Measurements from ENCODE around the gene SLC2A9. TPM values are rescaled to one million over a fixed set of nuclear protein-coding genes. Genes with fewer than 3 reads are reported as not detected.

SLC2A9 gene
- total RNA-seq, 2 experiments from 2014 or later = 0.55 to 0.83 TPM

DNA sequence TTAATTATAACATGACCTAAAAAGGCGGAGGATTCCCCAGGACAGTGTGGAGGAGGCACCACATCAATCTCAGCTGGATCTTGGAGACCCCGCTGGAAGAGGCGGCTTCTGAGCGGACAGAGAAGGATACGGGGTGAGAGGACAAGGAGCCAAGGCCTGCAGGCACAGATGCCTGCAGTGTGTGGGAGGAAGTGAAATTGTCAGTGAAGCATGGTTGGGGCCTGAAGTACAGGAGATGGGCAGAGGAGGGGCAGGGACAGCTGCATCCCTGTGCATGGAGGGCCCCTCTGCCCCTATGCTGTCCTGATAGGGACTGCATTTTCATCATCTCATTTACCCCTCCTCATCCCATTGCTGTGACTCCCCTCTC lies 1.7 kb upstream of the SLC2A9 start:
- H3K4me1 Mint-ChIP-seq = peaks cover 13% of the 10 kb centered on the region
- no peak for DNase-seq
- H3K9me3 Mint-ChIP-seq = no peaks in the 10 kb centered on the region
- H3K36me3 Mint-ChIP-seq (ENCODE audit: low read depth) = no peaks in the 10 kb centered on the region
- CTCF ChIA-PET = interaction anchor here (3.5 kb wide), 1 partner anchor 8 kb away, joined by 14 read pairs; no protein-coding TSS in a partner anchor
- POLR2A ChIA-PET = no interaction called here
- no peak overlapping the region for H3K4me3 Mint-ChIP-seq
- H3K27ac Mint-ChIP-seq = no peak overlapping the region
- H3K27me3 Mint-ChIP-seq = peaks cover 10% of the 10 kb centered on the region

DNA sequence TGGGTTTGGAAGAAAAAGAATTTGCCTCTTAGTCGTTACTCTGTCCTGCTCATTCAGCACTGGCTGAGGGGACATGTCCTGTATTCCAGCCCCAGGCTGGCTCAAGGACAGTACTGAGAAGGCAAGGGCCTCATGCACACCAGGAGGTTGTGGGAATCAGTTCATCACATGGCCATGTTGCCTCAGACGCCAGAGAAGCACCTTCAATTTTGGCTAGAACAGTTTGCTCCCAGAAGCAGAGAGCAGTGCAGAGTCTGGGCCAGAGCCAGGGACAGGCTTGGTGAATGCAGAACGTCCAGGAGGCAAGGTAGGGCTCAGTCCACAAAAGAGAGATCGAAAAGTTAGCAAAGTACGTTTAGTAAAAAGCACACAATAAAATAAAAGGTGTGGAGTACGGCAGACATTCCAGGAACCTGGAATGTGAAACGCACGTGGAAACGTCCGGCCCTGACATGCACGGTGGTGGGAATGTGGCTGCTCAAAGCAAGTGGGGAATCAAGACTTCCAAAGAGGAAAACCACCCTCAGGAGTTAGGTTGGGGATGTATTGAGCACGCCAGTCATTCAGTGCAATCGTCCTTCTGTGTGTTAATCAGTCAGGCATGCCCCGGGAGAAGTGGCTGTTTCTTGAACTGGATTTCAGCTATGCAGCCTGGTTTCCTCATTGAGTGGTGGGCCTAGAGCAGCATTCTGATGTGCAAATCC lies 1.2 kb upstream of the SLC2A9 start:
- peaks cover 10% of the 10 kb centered on the region for H3K27me3 Mint-ChIP-seq
- CTCF ChIA-PET = interaction anchor here (0.7 to 3.5 kb wide), 2 partner anchors 7 to 40 kb away, joined by 3 to 14 read pairs; no protein-coding TSS in a partner anchor
- H3K36me3 Mint-ChIP-seq (ENCODE audit: low read depth) = no peaks in the 10 kb centered on the region
- no peaks in the 10 kb centered on the region for H3K9me3 Mint-ChIP-seq
- peaks cover 13% of the 10 kb centered on the region for H3K4me1 Mint-ChIP-seq
- POLR2A ChIA-PET = no interaction called here
- no peak overlapping the region for H3K4me3 Mint-ChIP-seq
- no peak for DNase-seq
- no peak overlapping the region for H3K27ac Mint-ChIP-seq

DNA sequence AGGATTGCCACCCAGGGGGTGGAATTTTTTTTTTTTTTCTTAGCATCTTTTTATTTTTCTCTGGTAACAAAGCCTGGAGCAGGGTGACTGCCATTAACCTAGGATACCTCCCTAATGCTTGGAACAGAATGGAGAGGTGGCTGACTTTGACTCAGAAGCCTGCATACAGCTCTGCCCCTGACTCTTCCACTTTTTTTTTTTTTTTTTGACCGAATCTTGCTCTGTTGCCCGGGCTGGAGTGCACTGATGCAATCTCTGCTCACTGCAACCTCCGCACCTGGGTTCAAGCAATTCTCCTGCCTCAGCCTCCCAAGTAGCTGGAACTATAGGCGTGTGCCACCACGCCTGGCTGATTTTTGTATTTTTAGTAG lies 341 bp upstream of the SLC2A9 start:
- H3K27me3 Mint-ChIP-seq = peaks cover 6% of the 10 kb centered on the region
- H3K27ac Mint-ChIP-seq = no peak overlapping the region
- no peak for DNase-seq
- peaks cover 13% of the 10 kb centered on the region for H3K4me1 Mint-ChIP-seq
- no peak overlapping the region for H3K4me3 Mint-ChIP-seq
- H3K9me3 Mint-ChIP-seq = no peaks in the 10 kb centered on the region
- no peaks in the 10 kb centered on the region for H3K36me3 Mint-ChIP-seq (ENCODE audit: low read depth)
- POLR2A ChIA-PET = no interaction called here
- CTCF ChIA-PET = interaction anchor here (0.7 kb wide), 2 partner anchors 40 to 51 kb away, joined by 3 read pairs; no protein-coding TSS in a partner anchor

DNA sequence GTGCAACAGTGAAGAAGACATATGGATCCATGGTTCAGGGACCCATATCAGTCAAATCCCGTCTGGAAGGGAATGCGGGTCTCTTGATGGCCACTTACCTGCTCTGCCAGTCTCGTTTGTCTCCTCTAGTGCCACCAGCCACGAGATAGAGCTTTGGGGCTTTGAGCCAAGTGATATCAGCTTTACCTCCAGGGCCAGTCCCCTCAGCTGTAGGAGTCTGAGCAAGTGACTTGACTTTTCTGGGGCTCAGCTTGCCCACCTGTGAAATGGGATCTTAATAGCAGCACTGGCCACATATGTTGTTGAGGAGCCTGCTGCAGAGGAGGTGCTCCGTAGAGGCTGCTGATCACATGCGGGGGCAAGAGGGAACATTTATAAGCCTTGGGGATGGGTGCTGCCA lies 1.2 kb downstream of the SLC2A9 start:
- DNase-seq = no peak
- ChIA-PET CTCF (interaction anchor here (0.9 to 2.2 kb wide), 4 partner anchors 11 to 316 kb away, joined by 3 to 10 read pairs (median 5); no protein-coding TSS in a partner anchor), POLR2A (interaction anchor here (1.3 to 1.5 kb wide), 2 partner anchors 49 to 96 kb away, joined by 3 to 4 read pairs; no protein-coding TSS in a partner anchor)
- no peak overlapping the region for H3K4me3 Mint-ChIP-seq
- no peaks in the 10 kb centered on the region for H3K36me3 Mint-ChIP-seq (ENCODE audit: low read depth)
- no peaks in the 10 kb centered on the region for H3K9me3 Mint-ChIP-seq
- H3K4me1 Mint-ChIP-seq = peaks cover 15% of the 10 kb centered on the region
- H3K27ac Mint-ChIP-seq = no peak overlapping the region
- H3K27me3 Mint-ChIP-seq = peaks cover 6% of the 10 kb centered on the region

DNA sequence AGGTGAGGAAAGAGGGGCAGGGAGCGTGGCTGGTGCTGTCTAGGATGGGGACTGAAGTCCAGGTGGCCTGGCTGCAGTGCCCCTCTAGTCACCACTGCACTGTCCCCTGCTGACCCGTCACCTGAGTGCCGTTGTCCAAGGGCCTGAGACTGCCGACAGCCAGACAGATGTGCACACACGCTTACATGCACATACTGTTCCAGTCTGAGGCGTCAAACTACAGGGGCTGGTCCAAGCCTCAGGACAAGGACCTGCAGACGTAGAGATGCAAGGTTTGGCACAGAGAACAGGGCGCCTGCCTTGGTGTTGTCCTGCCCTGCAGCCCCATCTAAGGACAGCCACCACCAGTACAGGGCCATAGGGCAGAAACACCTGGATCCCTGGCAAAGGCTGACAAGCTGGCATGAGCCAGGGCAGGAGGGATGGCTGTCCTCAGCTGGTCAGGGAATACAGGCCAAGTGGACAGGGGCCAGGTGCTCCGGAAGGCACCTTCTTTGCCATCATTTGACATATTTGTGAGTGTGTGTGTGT lies 1.7 kb downstream of the SLC2A9 start:
- Mint-ChIP-seq H3K4me3 (peak overlapping the region; percentile 79), H3K9me3 (no peaks in the 10 kb centered on the region), H3K27me3 (peaks cover 5% of the 10 kb centered on the region), H3K4me1 (peaks cover 17% of the 10 kb centered on the region), H3K27ac (peak overlapping the region; percentile 87), H3K36me3 (ENCODE audit: low read depth) (no peaks in the 10 kb centered on the region)
- no peak for DNase-seq
- POLR2A ChIA-PET = interaction anchor here (0.8 to 1.5 kb wide), 4 partner anchors 9 to 96 kb away, joined by 3 to 4 read pairs (median 3); no protein-coding TSS in a partner anchor
- CTCF ChIA-PET = interaction anchor here (0.6 to 2.2 kb wide), 19 partner anchors 11 to 438 kb away, joined by 3 to 10 read pairs (median 4); partner anchors contain the start of gene WDR1

DNA sequence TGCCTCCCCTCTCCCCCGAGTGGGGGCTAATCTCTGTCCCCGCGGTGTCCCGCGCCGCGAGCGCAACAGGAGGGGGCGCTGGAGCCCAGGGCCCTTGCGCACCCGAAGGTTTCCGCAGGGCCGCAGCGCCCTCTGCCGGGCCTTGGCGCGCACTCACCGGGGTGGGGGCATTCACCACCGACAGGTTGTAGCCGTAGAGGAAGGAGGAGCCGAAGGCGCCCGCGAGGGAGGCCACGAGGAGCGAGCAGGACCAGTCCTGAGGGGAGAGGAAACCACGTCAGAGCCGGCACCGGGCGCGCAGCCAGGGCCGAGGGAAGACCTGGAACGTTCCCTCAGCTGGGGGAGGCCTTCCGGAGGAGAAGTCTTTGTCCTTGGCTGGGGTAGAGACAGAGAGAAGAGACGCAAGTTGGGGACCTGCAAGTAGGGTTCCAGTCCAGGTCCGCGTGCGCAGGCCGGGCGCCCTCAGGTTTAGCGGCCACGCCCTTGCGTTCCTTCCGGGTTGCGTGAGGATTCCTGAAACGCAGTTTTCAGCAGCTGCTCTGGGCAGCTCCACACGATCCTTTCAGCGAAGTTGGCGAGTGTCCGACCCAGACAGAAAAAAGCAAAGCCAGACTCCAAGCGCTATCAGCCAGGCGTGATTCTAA lies 2.4 kb downstream of the SLC2A9 start:
- Mint-ChIP-seq H3K4me1 (peaks cover 21% of the 10 kb centered on the region), H3K9me3 (no peaks in the 10 kb centered on the region), H3K4me3 (peak overlapping the region; percentile 79), H3K27me3 (peaks cover under 1% of the 10 kb centered on the region), H3K36me3 (ENCODE audit: low read depth) (no peaks in the 10 kb centered on the region), H3K27ac (peak overlapping the region; percentile 87)
- POLR2A ChIA-PET = interaction anchor here (0.8 to 1.5 kb wide), 4 partner anchors 10 to 95 kb away, joined by 3 to 4 read pairs (median 3); no protein-coding TSS in a partner anchor
- CTCF ChIA-PET = interaction anchor here (0.6 to 2.2 kb wide), 19 partner anchors 10 to 439 kb away, joined by 3 to 10 read pairs (median 4); partner anchors contain the start of gene WDR1
- DNase-seq = peak; percentile 96

DNA sequence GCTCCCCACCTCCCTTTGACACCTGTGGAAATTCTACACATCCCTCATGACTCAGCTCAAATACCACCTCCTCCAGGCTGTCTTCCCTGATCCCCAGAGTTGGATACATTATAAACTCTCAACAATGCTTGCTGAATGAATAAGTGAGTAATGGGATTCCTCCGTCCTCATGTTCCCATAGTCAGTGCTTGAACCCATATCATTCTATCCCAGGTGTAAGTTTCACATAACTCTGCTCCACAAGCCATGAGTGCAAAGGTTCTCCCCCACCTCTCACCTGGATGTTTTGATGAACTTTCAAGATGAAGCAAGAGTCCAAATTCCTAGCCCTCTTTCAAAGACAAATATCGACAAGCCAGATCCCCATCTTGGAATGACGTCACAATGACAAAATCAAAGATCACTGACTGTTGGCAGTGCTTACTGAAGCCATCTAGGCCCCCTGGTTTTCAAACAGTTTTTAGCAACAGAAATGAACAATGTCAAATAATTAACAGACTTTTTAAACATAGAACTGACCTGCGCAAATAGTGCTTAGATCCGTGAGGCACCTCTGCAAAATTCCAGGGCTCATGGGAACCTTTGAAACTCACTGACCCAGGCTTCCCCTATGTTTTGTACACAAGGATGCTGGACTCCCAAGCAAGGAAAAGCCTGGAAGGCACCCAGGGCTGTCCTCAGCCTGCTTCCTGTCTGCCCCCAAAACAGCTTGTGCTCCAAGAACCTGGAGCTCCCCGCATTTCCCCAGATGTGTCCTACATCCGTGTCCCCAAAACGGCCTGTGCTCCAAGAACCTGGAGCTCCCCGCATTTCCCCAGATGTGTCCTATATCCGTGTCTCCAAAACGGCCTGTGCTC lies 4.0 kb downstream of the SLC2A9 start:
- H3K4me1 Mint-ChIP-seq = peaks cover 23% of the 10 kb centered on the region
- H3K27ac Mint-ChIP-seq = no peak overlapping the region
- no peaks in the 10 kb centered on the region for H3K27me3 Mint-ChIP-seq
- ChIA-PET POLR2A (no interaction called here), CTCF (interaction anchor here (0.7 to 6.3 kb wide), 6 partner anchors 12 to 314 kb away, joined by 3 to 136 read pairs (median 42); no protein-coding TSS in a partner anchor)
- no peaks in the 10 kb centered on the region for H3K36me3 Mint-ChIP-seq (ENCODE audit: low read depth)
- H3K4me3 Mint-ChIP-seq = no peak overlapping the region
- no peak for DNase-seq
- H3K9me3 Mint-ChIP-seq = no peaks in the 10 kb centered on the region

DNA sequence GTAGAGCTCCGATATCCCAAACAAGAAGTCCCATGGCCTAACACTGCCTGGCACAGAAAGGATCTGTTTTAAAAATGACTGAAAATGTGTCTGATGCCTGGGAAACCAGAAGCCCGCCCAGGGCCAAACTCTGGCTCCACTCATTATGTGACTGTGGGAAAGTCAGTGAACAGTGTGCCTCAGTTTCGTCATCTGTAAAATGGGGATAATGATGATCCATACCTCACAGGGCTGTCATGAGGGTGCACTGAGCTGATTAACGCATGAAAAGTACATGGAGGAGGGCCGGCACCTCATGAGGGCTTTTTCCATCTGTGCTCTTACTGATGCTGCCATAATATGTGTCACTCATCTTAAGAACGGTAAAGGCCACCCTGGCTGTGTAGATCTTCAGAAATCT lies 5.1 kb downstream of the SLC2A9 start:
- Mint-ChIP-seq H3K27me3 (no peaks in the 10 kb centered on the region), H3K36me3 (ENCODE audit: low read depth) (no peaks in the 10 kb centered on the region), H3K4me1 (peaks cover 23% of the 10 kb centered on the region), H3K4me3 (no peak overlapping the region), H3K9me3 (no peaks in the 10 kb centered on the region), H3K27ac (no peak overlapping the region)
- ChIA-PET CTCF (interaction anchor here (1.1 to 6.3 kb wide), 17 partner anchors 8 to 323 kb away, joined by 3 to 136 read pairs (median 8); no protein-coding TSS in a partner anchor), POLR2A (interaction anchor here (2.2 kb wide), 1 partner anchor 101 kb away, joined by 7 read pairs; no protein-coding TSS in a partner anchor)
- no peak for DNase-seq

DNA sequence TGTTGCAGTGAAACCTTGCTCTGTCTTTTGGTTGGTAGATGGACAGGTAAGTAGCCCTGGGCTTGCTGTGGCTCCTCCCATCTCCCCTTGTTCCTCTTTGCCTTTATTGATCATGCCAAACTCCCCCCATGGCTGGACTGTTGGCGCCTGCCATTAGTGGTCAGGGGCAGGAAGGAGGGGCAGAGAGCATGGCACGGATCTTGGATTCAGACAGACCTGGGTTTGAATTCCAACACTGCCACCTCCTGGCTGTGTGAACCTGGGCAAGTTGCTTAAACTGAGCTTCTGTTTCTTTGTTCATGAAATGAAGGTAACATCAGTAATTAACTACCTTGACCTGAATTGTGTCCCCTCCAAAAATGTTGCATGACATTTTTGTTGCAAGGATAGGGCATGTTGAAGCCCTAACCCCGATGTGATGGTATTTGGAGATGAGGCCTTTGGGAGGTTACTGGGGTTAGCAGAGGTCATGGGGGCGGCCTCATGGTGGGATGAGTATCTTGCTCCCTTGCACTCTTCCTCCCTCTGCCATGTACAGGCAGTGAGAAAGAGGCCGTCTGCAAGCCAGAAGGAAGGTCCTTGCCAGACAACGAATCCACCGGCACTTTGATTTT lies 6.0 kb downstream of the SLC2A9 start:
- Mint-ChIP-seq H3K27ac (no peak overlapping the region), H3K36me3 (ENCODE audit: low read depth) (no peaks in the 10 kb centered on the region), H3K4me1 (peaks cover 25% of the 10 kb centered on the region), H3K9me3 (no peaks in the 10 kb centered on the region), H3K27me3 (no peaks in the 10 kb centered on the region), H3K4me3 (no peak overlapping the region)
- CTCF ChIA-PET = interaction anchor here (0.8 to 6.3 kb wide), 35 partner anchors 9 to 446 kb away, joined by 3 to 136 read pairs (median 6); no protein-coding TSS in a partner anchor
- POLR2A ChIA-PET = interaction anchor here (1.1 to 2.2 kb wide), 3 partner anchors 45 to 312 kb away, joined by 3 to 7 read pairs (median 6); no protein-coding TSS in a partner anchor
- DNase-seq = peak; percentile 61

DNA sequence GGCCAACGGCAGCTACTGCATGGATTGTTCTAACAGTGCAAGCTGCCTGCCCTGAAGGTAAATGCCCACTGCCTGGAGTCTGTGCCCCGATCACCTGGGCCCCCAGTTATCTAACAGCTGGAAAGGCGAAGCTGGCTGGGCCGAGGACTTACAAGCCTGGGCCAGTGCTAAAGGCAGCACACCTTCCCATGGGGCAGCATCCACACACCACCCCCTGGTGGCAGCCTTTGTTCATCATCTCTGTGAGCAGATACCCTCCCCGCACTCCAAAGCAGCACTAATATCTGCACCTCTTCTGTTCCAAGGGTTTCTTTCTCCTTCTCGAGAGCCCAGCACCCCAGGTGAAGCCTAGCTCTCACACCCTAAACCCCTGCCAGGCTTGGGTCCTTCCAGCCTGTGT lies 7.6 kb downstream of the SLC2A9 start:
- Mint-ChIP-seq H3K27me3 (no peaks in the 10 kb centered on the region), H3K4me1 (peaks cover 25% of the 10 kb centered on the region), H3K4me3 (no peak overlapping the region), H3K9me3 (no peaks in the 10 kb centered on the region), H3K27ac (no peak overlapping the region), H3K36me3 (ENCODE audit: low read depth) (no peaks in the 10 kb centered on the region)
- ChIA-PET POLR2A (interaction anchor here (0.7 to 2.1 kb wide), 4 partner anchors 249 to 322 kb away, joined by 3 to 6 read pairs (median 5); no protein-coding TSS in a partner anchor), CTCF (interaction anchor here (0.6 to 6.3 kb wide), 28 partner anchors 9 to 1807 kb away, joined by 3 to 136 read pairs (median 6); no protein-coding TSS in a partner anchor)
- peak; percentile 66 for DNase-seq

DNA sequence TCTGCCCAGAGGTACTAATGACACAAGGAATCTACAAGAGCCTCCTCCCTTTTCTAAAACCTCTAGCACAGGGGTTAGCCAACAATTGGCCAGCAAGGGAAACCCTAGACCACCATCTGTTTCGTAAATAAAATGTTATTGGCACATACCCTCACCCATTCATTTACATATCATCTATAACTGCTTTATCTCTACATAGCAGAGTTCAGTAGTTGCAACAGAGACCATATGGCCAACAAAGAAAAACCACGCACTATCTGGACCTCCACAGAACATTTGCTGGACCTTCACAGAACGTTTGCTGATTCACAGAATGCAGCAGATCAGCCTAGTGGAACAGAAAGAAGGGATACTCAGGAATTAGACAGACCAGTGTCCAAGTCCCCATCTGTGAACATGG lies 9.4 kb downstream of the SLC2A9 start:
- POLR2A ChIA-PET = no interaction called here
- Mint-ChIP-seq H3K27ac (no peak overlapping the region), H3K9me3 (no peaks in the 10 kb centered on the region), H3K36me3 (ENCODE audit: low read depth) (no peaks in the 10 kb centered on the region), H3K4me1 (peaks cover 35% of the 10 kb centered on the region), H3K4me3 (no peak overlapping the region), H3K27me3 (no peaks in the 10 kb centered on the region)
- DNase-seq = no peak
- CTCF ChIA-PET = interaction anchor here (6.3 kb wide), 1 partner anchor 308 kb away, joined by 91 read pairs; no protein-coding TSS in a partner anchor

DNA sequence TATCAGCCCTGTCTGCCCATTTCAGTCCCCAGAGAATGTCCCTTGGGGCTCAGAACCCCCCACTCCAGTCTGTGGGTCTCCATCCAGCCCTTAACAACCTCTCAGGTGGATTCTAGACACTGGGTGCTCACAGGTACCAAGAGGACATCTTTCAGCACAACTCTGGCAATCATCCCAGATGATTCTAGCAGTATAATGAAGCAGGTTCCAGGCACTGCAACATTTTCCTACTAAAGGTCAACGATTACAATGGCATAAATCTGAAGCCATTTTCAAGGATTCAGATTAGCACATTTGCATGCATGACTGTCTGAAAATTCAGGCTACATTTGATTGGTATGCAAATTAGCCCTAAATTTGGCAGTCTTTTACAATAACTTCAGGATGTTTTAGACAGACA lies 10.0 kb downstream of the SLC2A9 start:
- H3K9me3 Mint-ChIP-seq = no peaks in the 10 kb centered on the region
- peaks cover 41% of the 10 kb centered on the region for H3K4me1 Mint-ChIP-seq
- CTCF ChIA-PET = no interaction called here

More for the DNA sequence above, 10.0 kb downstream of the SLC2A9 start:
- Mint-ChIP-seq H3K4me3 (no peak overlapping the region), H3K36me3 (ENCODE audit: low read depth) (no peaks in the 10 kb centered on the region), H3K27me3 (no peaks in the 10 kb centered on the region), H3K27ac (no peak overlapping the region)
- DNase-seq = no peak
- POLR2A ChIA-PET = no interaction called here
